C4-2B (cell line): ENCODE measurements around the gene TNMD.
"Not testable (repeated sequence)": the region's sequence is repeated elsewhere in the genome, so short reads cannot be mapped to it uniquely, and the experiment has no call there.

ENCODE experiments used
- H3K27ac ChIP-seq: fragments of 450-650 bp; 2 replicates; pipeline ENCODE4 v1.5.1; 2017
- ZFX ChIP-seq: fragments of 450-650 bp; IDR thresholded peaks from 2 replicates; pipeline ENCODE4 v1.6.1; 2017
- TF ChIP-seq, protein P1 (sequence below): fragments of 450-650 bp; conservative IDR thresholded peaks from 2 replicates; pipeline ENCODE4 v1.5.1; 2017; ENCODE audit warnings: mild to moderate bottlenecking

TNMD gene

GRCh38 chrX:100584611-100585010 is at the start of gene TNMD:
Gene TNMD, plus strand, starts transcription at chrX:100584936. Its CDS starts 83 bp downstream, at chrX:100585019.
- TF ChIP-seq ZFX: no peak
- TF ChIP-seq, protein P1, sequence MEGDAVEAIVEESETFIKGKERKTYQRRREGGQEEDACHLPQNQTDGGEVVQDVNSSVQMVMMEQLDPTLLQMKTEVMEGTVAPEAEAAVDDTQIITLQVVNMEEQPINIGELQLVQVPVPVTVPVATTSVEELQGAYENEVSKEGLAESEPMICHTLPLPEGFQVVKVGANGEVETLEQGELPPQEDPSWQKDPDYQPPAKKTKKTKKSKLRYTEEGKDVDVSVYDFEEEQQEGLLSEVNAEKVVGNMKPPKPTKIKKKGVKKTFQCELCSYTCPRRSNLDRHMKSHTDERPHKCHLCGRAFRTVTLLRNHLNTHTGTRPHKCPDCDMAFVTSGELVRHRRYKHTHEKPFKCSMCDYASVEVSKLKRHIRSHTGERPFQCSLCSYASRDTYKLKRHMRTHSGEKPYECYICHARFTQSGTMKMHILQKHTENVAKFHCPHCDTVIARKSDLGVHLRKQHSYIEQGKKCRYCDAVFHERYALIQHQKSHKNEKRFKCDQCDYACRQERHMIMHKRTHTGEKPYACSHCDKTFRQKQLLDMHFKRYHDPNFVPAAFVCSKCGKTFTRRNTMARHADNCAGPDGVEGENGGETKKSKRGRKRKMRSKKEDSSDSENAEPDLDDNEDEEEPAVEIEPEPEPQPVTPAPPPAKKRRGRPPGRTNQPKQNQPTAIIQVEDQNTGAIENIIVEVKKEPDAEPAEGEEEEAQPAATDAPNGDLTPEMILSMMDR: no peak
- H3K27ac ChIP-seq: no peak within 1 kb of the TSS

- H3K27ac ChIP-seq: not testable (repeated sequence)
- TF ChIP-seq, protein P1: peak; percentile 37
Observed at GRCh38 chrX:100565534-100565933, 19.2 kb upstream of the TNMD start.

GRCh38 chrX:100586747-100587146 is 2.0 kb downstream of the TNMD start:
- TF ChIP-seq, protein P1: no peak
- TF ChIP-seq ZFX: no peak
- no peak overlapping the region for H3K27ac ChIP-seq

- no peak for TF ChIP-seq ZFX
- TF ChIP-seq, protein P1: no peak
Observed at GRCh38 chrX:100587861-100588260, 3.1 kb downstream of the TNMD start.

DNA sequence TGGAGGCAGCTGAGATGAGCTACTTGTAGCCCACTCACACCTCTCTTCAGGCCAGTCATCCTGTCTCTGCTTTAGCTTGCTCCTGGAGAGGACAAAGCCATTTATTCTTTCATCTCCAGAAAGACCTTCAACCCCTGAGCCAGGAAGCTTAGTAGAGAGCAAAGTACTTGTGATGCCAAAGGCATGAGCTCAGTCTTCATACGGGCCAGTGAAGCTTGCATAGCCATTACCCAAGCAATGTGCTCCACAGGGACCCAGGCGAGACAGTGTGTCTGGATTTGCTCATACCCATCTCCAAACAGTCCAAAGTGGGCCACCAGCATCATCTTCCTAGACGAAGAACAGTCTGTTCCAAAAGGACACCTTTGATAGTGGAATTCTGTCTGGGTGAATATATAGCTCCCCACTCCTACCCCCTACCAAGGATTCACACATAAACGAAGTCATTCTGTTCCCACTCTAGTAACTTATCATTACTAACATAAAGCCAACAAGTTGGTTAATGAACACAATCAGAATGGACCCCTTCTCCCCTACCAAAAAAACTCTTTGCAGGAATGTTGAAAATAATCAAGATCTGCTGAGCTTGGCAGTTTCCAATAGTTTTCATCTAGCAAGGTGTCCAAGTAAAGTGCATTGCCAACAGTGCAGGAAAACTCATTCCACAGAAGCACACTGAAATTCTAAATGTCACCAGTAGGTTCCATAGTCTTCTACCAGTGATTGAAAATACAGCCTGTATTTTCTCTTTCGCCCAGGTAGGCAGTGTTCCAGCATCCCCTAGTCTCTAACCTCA is 6.7 kb downstream of the TNMD start:
- TF ChIP-seq, protein P1: no peak
- no peak for TF ChIP-seq ZFX
- no peak overlapping the region for H3K27ac ChIP-seq

More at GRCh38 chrX:100587861-100588260, 3.1 kb downstream of the TNMD start:
- H3K27ac ChIP-seq: no peak overlapping the region

DNA sequence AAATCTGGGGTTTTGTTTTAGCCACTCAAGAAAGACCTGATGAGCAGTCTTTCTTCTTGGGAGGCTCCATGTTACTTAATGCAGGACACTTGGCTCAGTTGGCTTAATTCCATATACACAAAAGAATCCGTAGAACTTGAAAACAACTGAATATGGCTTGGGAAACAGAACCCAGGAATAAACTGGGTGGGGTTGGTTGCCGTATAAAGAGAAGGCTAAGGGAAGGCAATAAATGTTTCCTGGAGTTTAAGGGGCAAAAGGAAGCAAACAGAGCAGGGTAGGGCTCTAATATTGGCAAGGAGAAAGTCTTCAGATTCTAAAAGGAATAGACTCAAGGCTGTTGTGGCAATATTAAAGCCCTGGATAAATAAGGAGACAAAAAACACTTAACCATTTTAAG is 8.4 kb downstream of the TNMD start:
- H3K27ac ChIP-seq: no peak overlapping the region
- TF ChIP-seq, protein P1: no peak
- no peak for TF ChIP-seq ZFX

- no peak for TF ChIP-seq ZFX
- TF ChIP-seq, protein P1: no peak
- no peak overlapping the region for H3K27ac ChIP-seq
Observed at GRCh38 chrX:100593581-100593980, 8.8 kb downstream of the TNMD start.
